ENCODE results near the gene NR1H4. TPM values are rescaled to one million over a fixed set of nuclear protein-coding genes. Genes with fewer than 3 reads are reported as not detected.

NR1H4 gene
- total RNA-seq, 1 donor from 2014 or later, result not detected

DNA sequence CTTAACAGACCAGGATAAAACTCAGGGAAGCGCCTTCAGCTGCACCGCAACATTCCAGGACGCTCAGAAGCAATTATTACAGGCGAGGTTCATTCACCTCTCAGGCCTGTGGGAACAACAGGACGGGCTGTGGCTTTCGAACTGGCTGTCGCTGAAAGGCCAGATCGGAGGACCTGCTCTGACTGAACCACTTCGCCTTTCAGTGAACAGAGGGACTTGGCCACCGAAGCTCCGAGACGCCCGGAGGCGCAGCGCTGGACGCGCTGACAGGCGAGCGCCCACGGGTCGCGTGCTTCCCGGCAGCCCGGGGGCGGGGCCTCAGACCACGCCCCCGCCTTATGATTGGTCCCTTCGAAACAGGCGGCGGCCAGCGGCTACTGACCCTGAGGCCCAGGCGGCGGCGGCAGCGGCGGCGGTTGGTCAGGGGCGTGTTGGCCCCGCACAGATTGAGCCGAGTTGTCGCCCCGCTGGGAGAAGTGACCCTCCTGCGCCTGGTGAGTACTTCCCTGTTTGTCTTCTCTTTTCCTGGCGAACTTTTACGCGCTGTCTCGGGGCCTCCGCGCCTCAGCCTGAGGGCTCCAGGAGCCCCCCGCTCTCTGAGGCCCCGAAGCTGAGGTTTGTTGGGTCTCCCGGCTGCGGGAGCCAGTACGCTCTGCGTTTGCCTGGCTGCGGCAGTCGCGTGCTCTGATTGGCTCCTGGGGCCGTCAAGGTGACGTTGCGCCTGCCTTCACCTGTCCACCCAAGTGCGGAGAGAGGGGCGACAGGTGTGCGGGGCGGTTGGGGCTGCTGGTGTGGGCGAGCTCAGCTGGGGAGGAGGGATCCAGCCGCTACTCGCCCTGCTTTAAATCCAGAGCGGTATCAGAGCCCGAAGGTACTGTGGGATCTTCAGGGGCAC lies 99.9 kb downstream of the NR1H4 start, which contains the start of gene GAS2L3:
Gene GAS2L3, plus strand, starts transcription at position 393 of the 895 bp plus-strand sequence. CDS start 21,221 bp downstream, outside the sequence.
- FAIRE-seq (no peak), DNase-seq (ENCODE audit: low read depth) (peak; percentile 66)
- Histone ChIP-seq H3K36me3 (ENCODE audit: insufficient read depth, low read length) (no peaks in the 10 kb centered on the region), H3K4me2 (ENCODE audit: low read length) (peak within 1 kb of the TSS; percentile 96), H3K79me2 (ENCODE audit: insufficient read depth, low read length) (peaks cover 48% of the 10 kb centered on the region), H3K27me3 (ENCODE audit: insufficient read depth, low read length) (peaks cover 3% of the 10 kb centered on the region), H3K4me3 (ENCODE audit: insufficient read depth, low read depth, low read length) (peak within 1 kb of the TSS; percentile 90), H2AFZ (ENCODE audit: low read depth, low read length) (peak within 1 kb of the TSS; percentile 99), H3K4me1 (ENCODE audit: insufficient read depth, low read length) (peaks cover 6% of the 10 kb centered on the region), H3K9ac (ENCODE audit: low read length) (peak within 1 kb of the TSS; percentile 87), H3K27ac (ENCODE audit: low read depth, low read length) (peak within 1 kb of the TSS; percentile 68), H4K20me1 (ENCODE audit: insufficient read depth, low read length) (peaks cover 6% of the 10 kb centered on the region), H3K9me3 (ENCODE audit: insufficient read depth, low read depth, low read length) (no peaks in the 10 kb centered on the region)
- H3K9me3 Mint-ChIP-seq (ENCODE audit: unreplicated experiment), result peaks cover 2% of the 10 kb centered on the region
- no peak for TF ChIP-seq EZH2 (IDR thresholded peaks at IDR 0.05; ENCODE audit: insufficient read depth, low read length)
- TF ChIP-seq, protein P1, sequence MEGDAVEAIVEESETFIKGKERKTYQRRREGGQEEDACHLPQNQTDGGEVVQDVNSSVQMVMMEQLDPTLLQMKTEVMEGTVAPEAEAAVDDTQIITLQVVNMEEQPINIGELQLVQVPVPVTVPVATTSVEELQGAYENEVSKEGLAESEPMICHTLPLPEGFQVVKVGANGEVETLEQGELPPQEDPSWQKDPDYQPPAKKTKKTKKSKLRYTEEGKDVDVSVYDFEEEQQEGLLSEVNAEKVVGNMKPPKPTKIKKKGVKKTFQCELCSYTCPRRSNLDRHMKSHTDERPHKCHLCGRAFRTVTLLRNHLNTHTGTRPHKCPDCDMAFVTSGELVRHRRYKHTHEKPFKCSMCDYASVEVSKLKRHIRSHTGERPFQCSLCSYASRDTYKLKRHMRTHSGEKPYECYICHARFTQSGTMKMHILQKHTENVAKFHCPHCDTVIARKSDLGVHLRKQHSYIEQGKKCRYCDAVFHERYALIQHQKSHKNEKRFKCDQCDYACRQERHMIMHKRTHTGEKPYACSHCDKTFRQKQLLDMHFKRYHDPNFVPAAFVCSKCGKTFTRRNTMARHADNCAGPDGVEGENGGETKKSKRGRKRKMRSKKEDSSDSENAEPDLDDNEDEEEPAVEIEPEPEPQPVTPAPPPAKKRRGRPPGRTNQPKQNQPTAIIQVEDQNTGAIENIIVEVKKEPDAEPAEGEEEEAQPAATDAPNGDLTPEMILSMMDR (IDR thresholded peaks at IDR 0.05; ENCODE audit: insufficient read depth, low read depth, low read length), result no peak
- peak within 1 kb of the TSS; percentile 36 for H3K27ac Mint-ChIP-seq (ENCODE audit: unreplicated experiment)
- H3K27me3 Mint-ChIP-seq (ENCODE audit: low read depth, unreplicated experiment), result peaks cover 22% of the 10 kb centered on the region
- peak within 1 kb of the TSS; percentile 93 for H3K4me3 Mint-ChIP-seq (ENCODE audit: unreplicated experiment)
- peaks cover 7% of the 10 kb centered on the region for H3K4me1 Mint-ChIP-seq (ENCODE audit: low read depth, unreplicated experiment)
- peaks cover 2% of the 10 kb centered on the region for H3K36me3 Mint-ChIP-seq (ENCODE audit: low read depth, unreplicated experiment)

DNA sequence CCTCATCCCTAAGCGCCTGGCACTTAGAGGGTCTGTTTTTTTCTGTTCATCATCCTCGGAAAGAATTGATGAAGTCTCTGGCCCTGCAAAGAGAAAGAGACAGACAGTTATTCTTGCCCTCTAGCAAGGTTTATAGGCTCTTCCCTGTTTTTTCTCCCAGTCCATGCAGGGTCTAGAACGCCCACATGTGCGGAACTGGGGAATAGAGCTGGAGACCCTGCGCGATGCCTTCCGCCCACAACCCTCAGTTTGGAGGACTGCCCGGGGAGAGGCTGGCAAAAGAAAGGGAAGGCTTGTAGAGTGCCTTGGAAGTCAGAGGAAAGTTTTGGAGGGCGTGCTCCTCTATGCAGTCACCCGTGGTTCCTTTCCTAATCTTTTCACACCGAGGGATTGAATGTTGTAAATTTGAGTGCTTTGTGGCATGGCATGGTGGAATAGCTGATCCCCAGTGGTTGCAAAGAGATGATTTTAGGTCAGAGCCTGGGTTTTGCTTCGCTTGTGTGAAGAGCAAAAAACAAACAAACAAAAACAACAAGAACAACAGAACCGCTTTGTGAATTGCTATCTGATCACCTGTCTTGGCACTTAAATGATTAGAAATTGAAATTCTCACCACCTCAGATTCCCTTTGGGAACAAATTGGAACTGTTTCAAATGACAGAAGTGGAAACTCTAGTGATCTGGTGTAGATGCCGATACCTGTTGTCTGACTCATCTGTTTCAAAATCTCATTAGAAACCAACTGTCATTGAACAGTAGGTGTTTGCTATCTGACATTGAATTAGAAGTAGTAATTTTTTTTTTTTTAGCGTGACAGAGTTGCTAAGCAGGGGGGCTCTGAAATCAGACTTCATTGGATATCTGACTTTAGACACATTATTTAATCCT lies 100.8 kb downstream of the NR1H4 start:
- FAIRE-seq, result no peak
- H3K27ac Mint-ChIP-seq (ENCODE audit: unreplicated experiment), result peak overlapping the region; percentile 36
- H3K79me2 ChIP-seq (ENCODE audit: insufficient read depth, low read length), result peaks cover 57% of the 10 kb centered on the region

More for the DNA sequence above, 100.8 kb downstream of the NR1H4 start:
- Histone ChIP-seq H2AFZ (ENCODE audit: low read depth, low read length) (peak overlapping the region; percentile 99), H3K27ac (ENCODE audit: low read depth, low read length) (peak overlapping the region; percentile 68), H3K4me2 (ENCODE audit: low read length) (peak overlapping the region; percentile 96), H3K4me3 (ENCODE audit: insufficient read depth, low read depth, low read length) (peak overlapping the region; percentile 90), H3K9me3 (ENCODE audit: insufficient read depth, low read depth, low read length) (no peaks in the 10 kb centered on the region), H4K20me1 (ENCODE audit: insufficient read depth, low read length) (peaks cover 6% of the 10 kb centered on the region), H3K4me1 (ENCODE audit: insufficient read depth, low read length) (peaks cover 6% of the 10 kb centered on the region), H3K27me3 (ENCODE audit: insufficient read depth, low read length) (no peaks in the 10 kb centered on the region), H3K9ac (ENCODE audit: low read length) (peak overlapping the region; percentile 87), H3K36me3 (ENCODE audit: insufficient read depth, low read length) (no peaks in the 10 kb centered on the region)
- TF ChIP-seq EZH2 (IDR thresholded peaks at IDR 0.05; ENCODE audit: insufficient read depth, low read length), result no peak
- TF ChIP-seq, protein P1 (IDR thresholded peaks at IDR 0.05; ENCODE audit: insufficient read depth, low read depth, low read length), result no peak
- DNase-seq (ENCODE audit: low read depth), result peak; percentile 22
- Mint-ChIP-seq H3K36me3 (ENCODE audit: low read depth, unreplicated experiment) (peaks cover 2% of the 10 kb centered on the region), H3K4me3 (ENCODE audit: unreplicated experiment) (peak overlapping the region; percentile 93), H3K9me3 (ENCODE audit: unreplicated experiment) (peaks cover 2% of the 10 kb centered on the region), H3K27me3 (ENCODE audit: low read depth, unreplicated experiment) (peaks cover 22% of the 10 kb centered on the region), H3K4me1 (ENCODE audit: low read depth, unreplicated experiment) (peaks cover 7% of the 10 kb centered on the region)

Measured in astrocyte (in vitro differentiated cells and primary cell).